ENCODE measurements around the gene RMND5B. TPM values are rescaled to one million over a fixed set of nuclear protein-coding genes. Genes with fewer than 3 reads are reported as not detected.

RMND5B gene
- total RNA-seq, 1 experiment from 2014 or later, result 37.0 TPM

GRCh38 chr5:178162481-178162880 lies 31.7 kb downstream of the RMND5B start:
- CTCF ChIA-PET, result no interaction called here
- intact Hi-C loops (cut with micrococcal nuclease; ENCODE audit: unreplicated experiment), result no loop called here
- no TSS peak for BruUV-seq (replicated peaks)

GRCh38 chr5:178163772-178164735 lies 33.2 kb downstream of the RMND5B start:
- BruUV-seq (replicated peaks), result no TSS peak
- TF ChIP-seq EZH2 (IDR thresholded peaks at IDR 0.05; ENCODE audit: borderline replicate concordance, low read depth, low read length, poor library complexity, severe bottlenecking), result no peak
- peak; percentile 93 for TF ChIP-seq CTCF (conservative IDR thresholded peaks at IDR 0.05; ENCODE audit: low read depth, low read length)
- CTCF ChIA-PET, result interaction anchor here (0.6 kb wide), 1 partner anchor 52 kb away, joined by 5 read pairs; no protein-coding TSS in a partner anchor
- POLR2A ChIA-PET (ENCODE audit: low non-redundant PET), result no interaction called here
- peak overlapping the region; percentile 25 for H3K4me3 ChIP-seq (ENCODE audit: low read depth, low read length, poor library complexity, severe bottlenecking)
- peak; percentile 84 for DNase-seq (ENCODE audit: low spot score)
- H3K36me3 ChIP-seq (ENCODE audit: insufficient read depth, low read length, poor library complexity, severe bottlenecking), result no peaks in the 10 kb centered on the region
- no peaks in the 10 kb centered on the region for H3K27me3 ChIP-seq (replicated peaks; ENCODE audit: insufficient read depth, low read depth, low read length, poor library complexity)
- H3K9me3 ChIP-seq (ENCODE audit: low read depth, low read length, poor library complexity, severe bottlenecking), result no peaks in the 10 kb centered on the region
- no peak overlapping the region for H3K27ac ChIP-seq (ENCODE audit: low read depth, low read length, poor library complexity, severe bottlenecking)
- H3K4me1 ChIP-seq (ENCODE audit: insufficient read depth, low read length, poor library complexity, severe bottlenecking), result no peaks in the 10 kb centered on the region
- intact Hi-C loops (cut with micrococcal nuclease; ENCODE audit: unreplicated experiment), result loop anchor here (1.0 kb wide), 1 partner anchor 88 kb away; no protein-coding TSS in a partner anchor

More at GRCh38 chr5:178162481-178162880, 31.7 kb downstream of the RMND5B start:
- DNase-seq (ENCODE audit: low spot score), result no peak
- Histone ChIP-seq H3K9me3 (ENCODE audit: low read depth, low read length, poor library complexity, severe bottlenecking) (no peaks in the 10 kb centered on the region), H3K27me3 (replicated peaks; ENCODE audit: insufficient read depth, low read depth, low read length, poor library complexity) (no peaks in the 10 kb centered on the region), H3K4me3 (ENCODE audit: low read depth, low read length, poor library complexity, severe bottlenecking) (no peak overlapping the region), H3K27ac (ENCODE audit: low read depth, low read length, poor library complexity, severe bottlenecking) (no peak overlapping the region), H3K36me3 (ENCODE audit: insufficient read depth, low read length, poor library complexity, severe bottlenecking) (no peaks in the 10 kb centered on the region), H3K4me1 (ENCODE audit: insufficient read depth, low read length, poor library complexity, severe bottlenecking) (no peaks in the 10 kb centered on the region)
- TF ChIP-seq EZH2 (IDR thresholded peaks at IDR 0.05; ENCODE audit: borderline replicate concordance, low read depth, low read length, poor library complexity, severe bottlenecking) (no peak), CTCF (conservative IDR thresholded peaks at IDR 0.05; ENCODE audit: low read depth, low read length) (no peak)
- POLR2A ChIA-PET (ENCODE audit: low non-redundant PET), result no interaction called here

GRCh38 chr5:178165581-178165980 lies 34.8 kb downstream of the RMND5B start:
- Histone ChIP-seq H3K36me3 (ENCODE audit: insufficient read depth, low read length, poor library complexity, severe bottlenecking) (no peaks in the 10 kb centered on the region), H3K27ac (ENCODE audit: low read depth, low read length, poor library complexity, severe bottlenecking) (no peak overlapping the region), H3K9me3 (ENCODE audit: low read depth, low read length, poor library complexity, severe bottlenecking) (no peaks in the 10 kb centered on the region), H3K4me1 (ENCODE audit: insufficient read depth, low read length, poor library complexity, severe bottlenecking) (no peaks in the 10 kb centered on the region), H3K4me3 (ENCODE audit: low read depth, low read length, poor library complexity, severe bottlenecking) (no peak overlapping the region), H3K27me3 (replicated peaks; ENCODE audit: insufficient read depth, low read depth, low read length, poor library complexity) (no peaks in the 10 kb centered on the region)
- no TSS peak for BruUV-seq (replicated peaks)
- ChIA-PET CTCF (interaction anchor here (0.9 kb wide), 1 partner anchor 9 kb away, joined by 4 read pairs; no protein-coding TSS in a partner anchor), POLR2A (ENCODE audit: low non-redundant PET) (no interaction called here)
- TF ChIP-seq CTCF (conservative IDR thresholded peaks at IDR 0.05; ENCODE audit: low read depth, low read length), result no peak
- no peak for TF ChIP-seq EZH2 (IDR thresholded peaks at IDR 0.05; ENCODE audit: borderline replicate concordance, low read depth, low read length, poor library complexity, severe bottlenecking)
- DNase-seq (ENCODE audit: low spot score), result no peak
- intact Hi-C loops (cut with micrococcal nuclease; ENCODE audit: unreplicated experiment), result no loop called here
